Measurements from ENCODE around the gene PPP1R37. TPM values are rescaled to one million over a fixed set of nuclear protein-coding genes. Genes with fewer than 3 reads are reported as not detected.

Gene PPP1R37, protein sequence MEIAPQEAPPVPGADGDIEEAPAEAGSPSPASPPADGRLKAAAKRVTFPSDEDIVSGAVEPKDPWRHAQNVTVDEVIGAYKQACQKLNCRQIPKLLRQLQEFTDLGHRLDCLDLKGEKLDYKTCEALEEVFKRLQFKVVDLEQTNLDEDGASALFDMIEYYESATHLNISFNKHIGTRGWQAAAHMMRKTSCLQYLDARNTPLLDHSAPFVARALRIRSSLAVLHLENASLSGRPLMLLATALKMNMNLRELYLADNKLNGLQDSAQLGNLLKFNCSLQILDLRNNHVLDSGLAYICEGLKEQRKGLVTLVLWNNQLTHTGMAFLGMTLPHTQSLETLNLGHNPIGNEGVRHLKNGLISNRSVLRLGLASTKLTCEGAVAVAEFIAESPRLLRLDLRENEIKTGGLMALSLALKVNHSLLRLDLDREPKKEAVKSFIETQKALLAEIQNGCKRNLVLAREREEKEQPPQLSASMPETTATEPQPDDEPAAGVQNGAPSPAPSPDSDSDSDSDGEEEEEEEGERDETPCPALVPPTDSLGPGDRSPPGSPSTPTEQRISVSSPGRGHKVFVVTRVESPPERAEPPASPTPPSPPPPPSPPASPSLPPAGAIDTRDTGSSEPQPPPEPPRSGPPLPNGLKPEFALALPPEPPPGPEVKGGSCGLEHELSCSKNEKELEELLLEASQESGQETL
- total RNA-seq: 25.0 and 32.2 TPM in 2 replicates

DNA sequence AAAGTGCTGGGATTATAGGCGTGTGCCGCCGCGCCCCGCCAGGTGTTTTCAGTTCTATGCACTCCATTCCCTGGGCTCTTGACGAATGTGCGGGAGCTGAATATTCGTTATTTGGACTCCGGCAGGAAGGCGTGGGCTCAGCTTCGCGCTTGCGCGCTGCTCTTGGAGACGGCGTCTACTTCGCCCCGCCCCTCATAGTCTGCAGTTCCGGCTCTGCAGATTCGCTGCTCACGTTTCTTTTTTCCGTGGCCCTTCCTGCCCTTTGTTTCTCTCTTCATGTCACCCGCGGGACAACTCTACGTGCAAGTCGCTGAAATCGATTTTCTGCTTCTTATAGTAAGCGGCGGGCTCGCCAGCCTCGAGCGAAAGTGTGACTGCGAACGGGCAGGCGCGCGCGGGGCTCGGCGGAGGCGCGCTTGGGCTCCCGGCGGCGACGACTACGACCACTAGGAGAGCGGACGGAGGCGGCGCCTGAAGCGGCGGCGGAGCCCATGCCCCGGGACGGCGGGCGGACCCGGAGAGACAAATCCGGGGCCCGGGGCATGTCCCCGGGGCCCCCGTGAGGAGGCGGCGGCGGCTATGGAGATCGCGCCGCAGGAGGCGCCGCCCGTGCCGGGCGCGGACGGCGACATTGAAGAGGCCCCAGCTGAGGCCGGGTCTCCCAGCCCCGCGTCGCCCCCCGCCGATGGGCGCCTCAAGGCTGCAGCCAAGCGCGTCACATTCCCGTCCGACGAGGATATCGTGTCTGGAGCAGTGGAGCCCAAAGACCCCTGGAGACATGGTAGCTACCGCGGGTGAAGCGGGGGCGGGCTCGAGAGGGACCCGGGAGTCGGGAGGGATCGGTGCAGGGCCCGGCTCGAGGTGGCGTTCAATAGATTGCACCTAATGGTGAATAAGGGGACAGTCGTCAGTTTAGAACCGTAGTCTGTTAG lies at the start of gene PPP1R37:
TSS of gene PPP1R37 (plus strand) at position 433 of the 932 bp plus-strand sequence. CDS start at position 580, 147 bp downstream.

DNA sequence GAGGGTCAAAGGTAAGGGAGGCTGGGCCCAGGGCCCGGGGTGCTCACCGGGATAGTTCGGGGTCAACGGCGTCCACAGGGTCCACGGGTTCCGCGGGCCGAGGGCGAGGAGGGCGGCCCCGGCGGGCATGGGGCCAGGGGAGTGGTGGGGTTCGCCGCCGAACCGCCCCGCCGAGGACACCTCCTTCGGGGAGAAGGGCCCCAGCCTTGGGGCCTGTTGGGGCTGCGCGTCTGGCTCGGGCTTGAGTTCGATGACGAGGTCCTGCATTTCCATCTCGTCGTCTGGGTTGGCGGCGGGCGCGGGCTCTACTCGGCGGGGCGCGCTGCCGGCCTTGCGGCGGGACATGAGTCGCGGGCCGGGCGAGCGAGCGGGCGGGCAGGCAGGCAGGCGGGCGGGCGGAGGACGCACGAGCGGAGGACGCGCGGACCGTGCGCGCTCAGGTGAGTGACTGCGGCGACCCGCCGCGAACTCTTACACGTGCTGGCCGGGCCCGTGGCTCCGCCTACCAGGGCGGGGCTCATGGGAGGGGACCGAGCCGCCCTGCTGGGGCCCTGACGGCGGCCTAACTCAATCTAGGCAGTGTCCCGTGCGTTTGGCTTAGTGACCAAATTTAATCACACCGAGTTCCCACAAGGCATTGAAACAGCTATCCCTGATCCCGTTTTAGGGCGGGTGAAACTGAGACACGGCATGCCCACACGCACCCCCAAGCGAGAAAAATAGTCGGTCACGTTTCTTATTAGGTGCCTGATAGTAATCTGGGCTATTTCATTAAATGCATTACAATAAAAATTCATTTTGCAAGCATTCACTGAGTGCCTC lies 16.7 kb upstream of the PPP1R37 start, which contains the start of gene ZNF296:
TSS of gene ZNF296 (minus strand) at position 450 of the 822 bp plus-strand sequence. CDS start at position 345, 105 bp downstream.

DNA sequence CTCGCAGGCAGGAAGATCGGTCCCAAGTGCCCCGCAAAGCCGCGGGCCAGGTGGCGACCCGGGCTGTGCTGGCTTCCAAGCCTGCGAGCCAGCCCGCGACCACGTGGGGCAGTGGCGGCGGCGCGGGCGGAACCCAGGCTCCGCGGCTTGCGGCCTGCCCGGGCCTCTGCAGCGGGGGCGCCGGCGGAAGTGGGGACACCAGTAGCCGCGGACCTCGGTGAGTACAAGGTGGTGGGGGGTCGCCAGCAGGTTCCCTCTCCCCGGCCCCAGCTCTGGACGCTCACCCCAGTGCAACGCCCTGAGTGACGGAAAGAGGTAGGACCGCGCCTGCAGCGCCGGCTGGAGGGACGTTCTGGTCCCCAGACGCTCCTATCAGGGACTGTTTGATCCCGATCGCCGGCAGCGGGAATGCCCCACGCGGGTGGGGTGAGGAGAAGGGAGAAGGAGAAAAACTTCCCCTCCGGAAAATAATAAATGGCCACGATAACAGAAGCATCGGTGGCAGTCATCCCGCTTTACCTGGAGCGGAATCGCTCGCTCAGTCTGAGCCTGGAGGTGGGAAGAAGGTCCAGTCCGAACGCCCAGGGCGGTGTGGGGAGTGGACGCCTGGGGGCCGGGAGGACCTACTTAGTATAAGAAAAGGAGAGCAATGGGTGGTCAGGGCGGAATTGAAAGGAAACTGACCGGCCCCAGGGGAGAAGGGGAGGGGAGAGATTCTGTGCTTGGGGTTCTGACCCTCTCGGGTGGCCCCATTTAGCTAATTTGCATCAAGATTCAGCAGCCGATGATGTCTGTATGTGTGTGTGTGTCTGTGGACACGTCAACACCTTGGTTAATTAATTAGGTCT lies 13.7 kb upstream of the PPP1R37 start, which contains the start of gene GEMIN7:
TSS of gene GEMIN7 (plus strand) at position 198 of the 848 bp plus-strand sequence. CDS start 10,855 bp downstream, outside the sequence.

DNA sequence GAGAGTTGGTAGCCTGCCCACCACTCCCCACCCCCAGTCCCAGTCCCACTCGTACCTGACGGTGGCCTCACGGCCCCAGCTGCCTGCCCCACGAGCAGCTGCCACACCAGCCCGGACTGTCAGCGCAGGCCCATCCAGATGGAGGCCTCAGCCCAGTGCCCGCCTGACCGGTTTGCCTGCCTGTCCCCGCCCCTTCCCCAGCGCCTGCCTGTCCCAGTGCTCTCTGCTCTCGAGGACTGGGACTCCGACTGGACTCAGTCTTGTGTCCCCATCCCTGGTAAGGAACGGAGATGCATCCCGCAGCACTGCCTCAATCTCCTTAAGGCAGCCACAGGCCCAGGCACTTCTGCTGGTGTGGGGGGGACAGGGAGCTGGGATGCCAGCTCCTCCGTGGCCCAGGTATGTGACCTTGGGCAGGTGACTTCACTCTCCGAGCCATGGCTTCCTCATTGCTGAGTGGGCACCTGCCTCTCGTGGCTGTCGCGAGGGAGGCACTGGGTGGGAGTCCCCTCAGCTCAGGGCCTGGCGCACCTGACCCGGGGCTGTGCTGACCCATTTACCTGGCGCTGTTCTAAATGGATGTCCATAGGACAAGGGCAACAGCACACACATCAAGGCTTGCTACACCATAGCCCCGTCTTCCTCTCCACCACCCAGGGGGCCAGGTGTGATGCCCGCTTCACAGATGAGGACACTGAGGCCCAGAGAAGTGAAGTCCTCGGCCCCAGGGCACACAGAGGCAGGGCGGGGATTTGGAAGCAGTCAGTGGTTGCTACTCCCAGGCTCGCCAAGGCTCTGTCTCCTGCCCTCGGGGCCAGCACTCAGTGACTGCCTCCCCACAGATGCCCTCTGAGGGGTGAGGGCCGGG lies 68.1 kb downstream of the PPP1R37 start, which contains the start of gene NKPD1:
TSS of gene NKPD1 (minus strand) at position 113 of the 868 bp plus-strand sequence. CDS start 832 bp downstream, outside the sequence.

DNA sequence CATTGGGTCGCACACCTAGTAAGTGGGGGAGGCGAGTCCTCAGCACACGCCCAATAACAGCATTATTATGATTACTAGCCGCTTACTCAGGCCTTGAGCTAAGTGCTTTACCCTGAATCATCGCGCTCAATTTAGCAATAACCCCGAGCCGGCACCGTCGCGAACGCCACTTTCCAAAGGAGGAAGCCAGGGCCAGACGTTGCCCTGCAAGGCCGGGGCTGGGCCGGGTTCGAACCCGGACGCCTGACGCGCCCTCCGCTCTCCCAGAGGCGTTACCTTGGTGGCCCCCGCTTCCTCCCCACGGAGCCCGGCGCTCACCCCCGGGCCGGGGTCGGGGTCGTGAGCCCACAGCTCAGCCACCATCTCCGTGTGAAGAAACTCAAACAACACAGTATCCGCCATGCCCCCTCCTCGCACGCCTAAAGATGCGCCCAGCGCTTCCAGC lies 84.9 kb downstream of the PPP1R37 start, which contains the start of gene TRAPPC6A:
TSS of gene TRAPPC6A (minus strand) at position 421 of the 445 bp plus-strand sequence. CDS start at position 402, 19 bp downstream.

DNA sequence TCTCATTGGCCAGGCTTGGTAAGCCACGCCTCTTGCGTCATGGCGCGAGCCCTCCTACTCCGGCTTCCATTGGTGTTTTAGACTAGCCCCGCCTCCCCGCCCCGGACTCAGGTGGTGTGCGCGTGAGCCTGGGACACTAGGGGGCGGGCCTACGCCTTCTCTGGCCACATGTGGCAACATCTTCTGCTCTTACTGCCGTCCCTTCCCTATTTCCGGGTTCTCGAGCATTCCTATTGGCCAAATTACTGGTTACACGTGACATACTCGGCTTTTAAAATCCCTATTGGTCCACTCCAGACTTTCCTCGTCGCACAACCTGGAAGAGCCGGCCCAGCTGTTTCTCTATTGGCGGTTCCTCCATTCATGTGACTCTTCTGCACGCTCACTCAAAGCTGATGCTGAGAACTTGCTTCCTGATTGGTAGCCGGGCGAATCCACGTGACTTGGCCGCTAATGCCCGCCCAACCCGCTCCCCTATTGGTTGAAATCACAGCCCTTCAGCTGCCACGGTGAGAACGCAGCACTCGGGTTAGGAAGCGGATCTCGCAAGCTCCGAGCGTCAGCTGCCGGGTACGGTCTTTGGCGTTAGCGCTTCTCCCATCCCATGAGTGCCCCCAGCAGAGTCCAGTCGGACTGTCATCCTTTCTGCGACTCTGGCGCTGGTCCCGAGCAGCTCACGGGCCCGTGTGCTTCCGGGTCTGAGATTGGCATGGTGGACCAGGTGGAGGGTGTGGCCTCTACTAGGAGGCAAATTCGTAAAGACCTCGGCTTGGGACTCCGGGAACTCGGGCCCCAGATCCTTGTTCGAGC lies 85.5 kb downstream of the PPP1R37 start, which contains the start of gene BLOC1S3:
TSS of gene BLOC1S3 (plus strand) at position 523 of the 810 bp plus-strand sequence. CDS start 513 bp downstream, outside the sequence.

Other genes starting within 250 kb of the PPP1R37 start
- 33.6 and 40.5 TPM in 2 replicates for gene NECTIN2, start 246.9 kb upstream of the PPP1R37 start, total RNA-seq
- 18.8 and 19.6 TPM in 2 replicates for gene TOMM40, start 201.9 kb upstream of the PPP1R37 start, total RNA-seq
- 7.2 and 8.0 TPM in 2 replicates for gene APOE, start 187.4 kb upstream of the PPP1R37 start, total RNA-seq
- 0.69 and 0.79 TPM in 2 replicates for gene APOC1, start 178.6 kb upstream of the PPP1R37 start, total RNA-seq
- gene APOC4, start 150.9 kb upstream of the PPP1R37 start, total RNA-seq: not detected in 2 replicates
- gene APOC2, start 147.1 kb upstream of the PPP1R37 start, total RNA-seq: not detected in 2 replicates
- gene CLPTM1, start 137.8 kb upstream of the PPP1R37 start, total RNA-seq: 26.1 and 30.4 TPM in 2 replicates
- gene RELB, start 91.7 kb upstream of the PPP1R37 start, total RNA-seq: 3.3 and 6.9 TPM in 2 replicates
- gene CLASRP, start 54.1 kb upstream of the PPP1R37 start, total RNA-seq: 12.3 and 17.8 TPM in 2 replicates
- gene ZNF296, start 16.7 kb upstream of the PPP1R37 start, total RNA-seq: not detected in 2 replicates
- 9.9 and 11.8 TPM in 2 replicates for gene GEMIN7, start 13.9 kb upstream of the PPP1R37 start, total RNA-seq
- gene NKPD1, start 67.8 kb downstream of the PPP1R37 start, total RNA-seq: 0.47 and 0.52 TPM in 2 replicates
- 11.0 and 13.4 TPM in 2 replicates for gene TRAPPC6A, start 85.1 kb downstream of the PPP1R37 start, total RNA-seq
- 1.8 and 2.2 TPM in 2 replicates for gene BLOC1S3, start 85.6 kb downstream of the PPP1R37 start, total RNA-seq
- gene EXOC3L2, start 152.2 kb downstream of the PPP1R37 start, total RNA-seq: 0.16 TPM in 1 of 2 replicates, not detected in the other
- gene MARK4, start 158.1 kb downstream of the PPP1R37 start, total RNA-seq: 8.2 and 15.9 TPM in 2 replicates
- gene CKM, start 229.7 kb downstream of the PPP1R37 start, total RNA-seq: not detected in 2 replicates
- gene KLC3, start 247.6 kb downstream of the PPP1R37 start, total RNA-seq: 0.16 TPM in 1 of 2 replicates, not detected in the other

Measured in bronchial smooth muscle cell (primary cell).